Measurements from ENCODE around the gene CPNE5. TPM values are rescaled to one million over a fixed set of nuclear protein-coding genes. Genes with fewer than 3 reads are reported as not detected.
A peak's percentile ranks its signal among the peaks of the same experiment; 100 is the strongest.

The CPNE5 gene
- total and polyA plus RNA-seq, 8 donors = 1.2 to 15.9 (median 2.4) TPM; not detected in 1

DNA sequence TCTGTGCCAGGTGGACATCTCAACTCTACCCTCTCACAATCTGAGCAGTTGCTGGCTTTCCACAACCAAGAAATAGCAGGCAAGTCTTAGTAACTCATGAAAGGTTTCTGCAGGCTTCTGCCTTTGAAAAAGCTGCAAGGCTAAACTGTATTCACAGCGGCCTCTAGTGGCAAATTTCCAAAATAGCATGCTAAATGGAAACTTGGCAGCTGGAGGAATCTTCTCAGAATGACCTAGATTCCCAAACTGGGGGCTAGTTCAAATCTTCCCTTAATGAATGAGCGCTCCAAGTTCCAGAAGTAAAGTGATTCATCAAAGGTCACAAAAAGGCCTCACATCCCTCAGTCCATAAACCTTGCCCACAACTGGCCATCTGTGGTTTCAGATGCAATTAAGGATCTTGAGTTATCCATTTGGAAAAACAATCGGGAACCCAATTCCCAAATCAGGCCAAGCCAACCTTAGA is 11.9 kb upstream of the CPNE5 start:
- peaks cover 0 to 51% (median 21%) of the 10 kb centered on the region in 4 donors for H3K4me1 ChIP-seq
- 19 to 42% (median 39%) methylated on average over 3 of the region's 3 CpGs for WGBS, 5 donors
- H3K27ac ChIP-seq = peak overlapping the region in 3 of 5 donors; percentile 52 to 82 (median 75)
- peak; percentile 49 to 90 for DNase-seq
- intact Hi-C loops (cut with DNase I; ENCODE audit: low total_unique reads) = no loop called here
- H3K36me3 ChIP-seq = peaks cover 5 to 31% (median 25%) of the 10 kb centered on the region in 4 donors
- no peak overlapping the region for H3K4me3 ChIP-seq
- no peaks in the 10 kb centered on the region for H3K27me3 ChIP-seq
- TF ChIP-seq, protein P1, sequence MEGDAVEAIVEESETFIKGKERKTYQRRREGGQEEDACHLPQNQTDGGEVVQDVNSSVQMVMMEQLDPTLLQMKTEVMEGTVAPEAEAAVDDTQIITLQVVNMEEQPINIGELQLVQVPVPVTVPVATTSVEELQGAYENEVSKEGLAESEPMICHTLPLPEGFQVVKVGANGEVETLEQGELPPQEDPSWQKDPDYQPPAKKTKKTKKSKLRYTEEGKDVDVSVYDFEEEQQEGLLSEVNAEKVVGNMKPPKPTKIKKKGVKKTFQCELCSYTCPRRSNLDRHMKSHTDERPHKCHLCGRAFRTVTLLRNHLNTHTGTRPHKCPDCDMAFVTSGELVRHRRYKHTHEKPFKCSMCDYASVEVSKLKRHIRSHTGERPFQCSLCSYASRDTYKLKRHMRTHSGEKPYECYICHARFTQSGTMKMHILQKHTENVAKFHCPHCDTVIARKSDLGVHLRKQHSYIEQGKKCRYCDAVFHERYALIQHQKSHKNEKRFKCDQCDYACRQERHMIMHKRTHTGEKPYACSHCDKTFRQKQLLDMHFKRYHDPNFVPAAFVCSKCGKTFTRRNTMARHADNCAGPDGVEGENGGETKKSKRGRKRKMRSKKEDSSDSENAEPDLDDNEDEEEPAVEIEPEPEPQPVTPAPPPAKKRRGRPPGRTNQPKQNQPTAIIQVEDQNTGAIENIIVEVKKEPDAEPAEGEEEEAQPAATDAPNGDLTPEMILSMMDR (IDR thresholded peaks at IDR 0.05) = peak in 5 of 7 experiments; percentile 27 to 74 (median 61)
- TF ChIP-seq EP300 (IDR thresholded peaks at IDR 0.05) (no peak), POLR2AphosphoS5 (IDR thresholded peaks at IDR 0.05) (peak in 1 of 3 donors; percentile 62)
- peaks cover 0 to 6% (median 0%) of the 10 kb centered on the region in 4 donors for H3K9me3 ChIP-seq

DNA sequence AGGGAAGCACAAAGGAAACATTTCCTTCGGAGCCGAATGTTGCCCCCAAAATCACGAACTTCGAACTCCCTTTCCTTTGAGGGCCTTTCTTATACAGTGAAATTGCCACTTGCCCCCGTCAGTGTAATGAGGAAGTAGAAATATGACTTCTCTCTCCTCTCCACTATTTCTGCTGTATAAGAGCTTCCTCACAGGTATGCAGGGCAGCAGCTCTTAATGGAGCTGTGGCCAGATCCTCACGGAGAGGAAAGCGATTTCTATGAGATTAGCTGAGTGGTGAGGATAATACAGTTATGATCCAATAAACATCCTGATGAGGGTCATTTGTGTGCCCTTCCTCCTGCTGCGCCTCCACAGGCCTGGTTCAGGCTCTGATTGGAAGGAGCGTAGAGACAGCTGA is 10.8 kb upstream of the CPNE5 start:
- DNase-seq = peak in 1 of 2 donors; percentile 10
- intact Hi-C loops (cut with DNase I; ENCODE audit: low total_unique reads) = no loop called here
- WGBS, 5 donors = 81 to 94% (median 88%) methylated on average over 9 of the region's 9 CpGs
- Histone ChIP-seq H3K27ac (no peak overlapping the region), H3K9me3 (peaks cover 0 to 6% (median 0%) of the 10 kb centered on the region in 4 donors), H3K4me1 (peaks cover 0 to 51% (median 21%) of the 10 kb centered on the region in 4 donors), H3K4me3 (no peak overlapping the region), H3K36me3 (peaks cover under 1 to 20% (median 14%) of the 10 kb centered on the region in 4 donors), H3K27me3 (no peaks in the 10 kb centered on the region)
- TF ChIP-seq POLR2A (IDR thresholded peaks at IDR 0.05) (no peak), EP300 (IDR thresholded peaks at IDR 0.05) (no peak)

DNA sequence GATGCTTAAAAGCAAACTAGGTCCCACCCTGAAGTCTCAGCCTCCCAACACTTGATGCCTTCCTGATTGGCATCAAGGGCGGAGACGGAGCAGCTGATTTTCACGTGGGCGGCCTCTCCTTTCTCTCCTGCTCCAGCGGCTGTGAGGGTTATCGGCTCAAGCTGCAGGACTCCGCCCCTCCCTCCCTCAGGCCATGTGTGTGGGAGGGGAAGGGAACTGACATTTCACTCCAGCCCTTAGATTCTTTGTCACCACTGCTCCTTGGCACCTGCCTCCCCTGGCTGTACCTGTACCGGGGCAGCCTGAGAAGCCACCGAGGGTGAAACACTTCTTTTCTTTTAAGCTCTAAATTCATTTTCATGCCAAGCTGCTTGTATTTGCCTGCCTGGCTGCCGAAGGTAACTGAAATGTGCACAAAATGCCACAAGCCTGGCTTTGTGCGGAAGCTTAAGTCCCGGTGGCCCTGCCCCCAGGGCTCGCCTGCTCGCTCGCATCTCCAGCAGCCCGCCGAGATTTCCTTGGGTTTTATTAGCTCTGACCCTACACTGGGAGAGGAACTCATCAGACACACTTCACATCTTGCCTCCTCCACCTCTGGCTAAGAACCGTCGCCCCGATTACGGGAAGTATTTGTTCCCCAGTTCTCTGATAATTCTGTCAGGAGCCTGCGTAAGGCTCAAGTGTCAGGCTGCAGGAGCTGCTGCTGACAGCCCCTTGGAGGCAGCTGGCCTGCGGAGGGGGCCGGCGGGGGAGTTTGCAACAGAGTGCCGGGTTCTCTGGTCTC is 9.6 kb upstream of the CPNE5 start:
- TF ChIP-seq POLR2A (IDR thresholded peaks at IDR 0.05) = no peak
- TF ChIP-seq POLR2AphosphoS5 (IDR thresholded peaks at IDR 0.05) = peak in 1 of 3 donors; percentile 59
- 13 to 41% (median 25%) methylated on average over 25 to 26 of the region's 26 CpGs for WGBS, 5 donors
- intact Hi-C loops (cut with DNase I; ENCODE audit: low total_unique reads) = loop anchor here (5.0 kb wide), 1 partner anchor 77 kb away; no protein-coding TSS in a partner anchor
- peak; percentile 80 to 87 for DNase-seq
- peak overlapping the region; percentile 12 to 32 (median 18) for H3K4me3 ChIP-seq
- peaks cover 0 to 11% (median 5%) of the 10 kb centered on the region in 4 donors for H3K36me3 ChIP-seq
- peak overlapping the region in 2 of 5 donors; percentile 12 to 55 for H3K27ac ChIP-seq
- H3K27me3 ChIP-seq = no peaks in the 10 kb centered on the region
- H3K4me1 ChIP-seq = peaks cover 0 to 47% (median 21%) of the 10 kb centered on the region in 4 donors
- peaks cover 0 to 6% (median 0%) of the 10 kb centered on the region in 4 donors for H3K9me3 ChIP-seq

DNA sequence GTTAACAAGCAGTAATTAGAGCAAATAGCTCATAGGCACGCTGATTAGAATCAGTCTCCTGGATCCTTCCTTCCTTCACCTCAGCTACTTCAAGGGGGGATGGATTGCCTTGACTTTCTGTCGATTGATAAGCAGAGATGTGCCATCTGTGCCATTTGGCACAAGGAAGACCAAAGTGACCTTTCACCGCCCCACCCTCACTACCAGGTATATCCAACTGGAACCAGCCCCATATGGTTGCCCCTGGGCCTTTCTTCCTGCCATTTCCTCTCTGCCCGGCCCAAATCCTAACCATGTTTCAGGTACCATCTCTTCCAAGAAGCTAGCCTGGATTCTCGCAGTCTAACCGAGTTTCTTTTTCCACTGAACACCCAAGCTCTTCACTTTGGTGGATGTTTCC is 8.7 kb upstream of the CPNE5 start:
- Histone ChIP-seq H3K4me3 (no peak overlapping the region), H3K36me3 (peaks cover 0 to 3% (median 0%) of the 10 kb centered on the region in 4 donors), H3K27ac (no peak overlapping the region), H3K4me1 (peaks cover 0 to 40% (median 20%) of the 10 kb centered on the region in 4 donors), H3K27me3 (no peaks in the 10 kb centered on the region), H3K9me3 (peaks cover 0 to 6% (median 0%) of the 10 kb centered on the region in 4 donors)
- WGBS, 5 donors = 90 to 98% (median 92%) methylated on average over 6 of the region's 6 CpGs
- peak in 1 of 2 donors; percentile 3 for DNase-seq
- intact Hi-C loops (cut with DNase I; ENCODE audit: low total_unique reads) = loop anchor here (5.0 kb wide), 1 partner anchor 76 kb away; no protein-coding TSS in a partner anchor
- TF ChIP-seq, protein P1 (IDR thresholded peaks at IDR 0.05) = no peak
- TF ChIP-seq POLR2AphosphoS5 (IDR thresholded peaks at IDR 0.05) (no peak), POLR2A (IDR thresholded peaks at IDR 0.05) (no peak)

DNA sequence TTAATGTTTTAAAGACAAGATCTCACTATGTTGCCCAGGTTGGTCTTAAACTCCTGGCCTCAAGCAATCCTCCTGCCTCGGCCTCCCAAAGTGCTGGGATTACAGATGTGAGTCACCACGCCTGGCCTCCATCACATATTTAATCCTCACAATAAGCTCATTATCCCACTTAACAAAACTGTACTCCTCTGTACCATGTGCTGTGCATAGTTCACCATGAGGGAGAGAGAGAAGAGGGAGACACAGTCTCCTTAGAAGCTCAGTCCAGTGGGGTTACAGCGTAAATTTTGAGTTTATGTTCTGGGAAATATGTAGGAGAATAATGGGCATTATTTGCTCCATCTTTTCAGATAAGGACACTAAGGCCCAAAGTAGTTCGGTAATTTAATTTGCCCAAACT is 7.9 kb upstream of the CPNE5 start:
- intact Hi-C loops (cut with DNase I; ENCODE audit: low total_unique reads) = loop anchor here (5.0 kb wide), 1 partner anchor 75 kb away; no protein-coding TSS in a partner anchor
- no peak overlapping the region for H3K4me3 ChIP-seq
- TF ChIP-seq POLR2A (IDR thresholded peaks at IDR 0.05) (no peak), EP300 (IDR thresholded peaks at IDR 0.05) (no peak)
- no peak overlapping the region for H3K27ac ChIP-seq
- no peak for DNase-seq
- peaks cover 0 to 34% (median 16%) of the 10 kb centered on the region in 4 donors for H3K4me1 ChIP-seq
- no peaks in the 10 kb centered on the region for H3K36me3 ChIP-seq
- 93 to 97% (median 97%) methylated on average over 4 of the region's 4 CpGs for WGBS, 5 donors
- peaks cover 0 to 6% (median 0%) of the 10 kb centered on the region in 4 donors for H3K9me3 ChIP-seq
- H3K27me3 ChIP-seq = no peaks in the 10 kb centered on the region

Measured in stomach (tissue), 9 donors.